GM08714 (cell line): Measurements from ENCODE around the gene KHDRBS2.

Experiments
- H3K4me3 ChIP-seq: fragments of 200-500 bp; sonication (Bioruptor generic); 2 replicates; pipeline ENCODE4 v1.5.1; 2014; ENCODE audit warnings: mild to moderate bottlenecking, low read length, inconsistent platforms
- ZNF274 ChIP-seq: IDR thresholded peaks from 2 replicates; pipeline ENCODE4 v1.6.1; 2012; ENCODE audit warnings: mild to moderate bottlenecking, low read depth, low read length

The KHDRBS2 gene

GRCh38 chr6:62035952-62036351 is 250.1 kb downstream of the KHDRBS2 start:
- no peak overlapping the region for H3K4me3 ChIP-seq
- no peak for TF ChIP-seq ZNF274

DNA sequence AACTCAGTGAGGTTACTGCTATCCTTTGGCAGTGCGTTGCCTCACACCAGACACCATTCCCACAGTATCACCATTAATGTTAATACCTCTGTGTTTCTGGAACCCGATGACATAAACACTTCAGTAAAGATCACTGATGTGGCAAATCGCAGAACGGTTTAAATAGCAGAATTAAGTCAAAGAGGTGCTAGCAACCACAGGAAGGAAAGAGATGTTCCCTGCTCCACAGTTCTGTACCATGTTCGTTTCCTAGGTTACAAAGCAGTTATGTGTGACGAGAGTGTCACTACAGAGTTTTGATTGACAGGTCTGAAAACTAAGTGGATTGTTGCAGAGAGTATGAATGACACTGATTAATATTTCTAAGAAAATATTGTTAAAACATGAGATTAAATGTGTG is 272.3 kb downstream of the KHDRBS2 start:
- no peak overlapping the region for H3K4me3 ChIP-seq
- TF ChIP-seq ZNF274: no peak

- TF ChIP-seq ZNF274: no peak
- no peak overlapping the region for H3K4me3 ChIP-seq
Measured at GRCh38 chr6:62009445-62009844, 276.6 kb downstream of the KHDRBS2 start.

- no peak overlapping the region for H3K4me3 ChIP-seq
- TF ChIP-seq ZNF274: no peak
Measured at GRCh38 chr6:61989616-61990015, 296.4 kb downstream of the KHDRBS2 start.

GRCh38 chr6:61980622-61981021 is 305.4 kb downstream of the KHDRBS2 start:
- TF ChIP-seq ZNF274: no peak
- H3K4me3 ChIP-seq: no peak overlapping the region

GRCh38 chr6:61977947-61978346 is 308.1 kb downstream of the KHDRBS2 start:
- no peak for TF ChIP-seq ZNF274
- no peak overlapping the region for H3K4me3 ChIP-seq

- TF ChIP-seq ZNF274: no peak
- H3K4me3 ChIP-seq: no peak overlapping the region
Measured at GRCh38 chr6:61977099-61977498, 308.9 kb downstream of the KHDRBS2 start.

DNA sequence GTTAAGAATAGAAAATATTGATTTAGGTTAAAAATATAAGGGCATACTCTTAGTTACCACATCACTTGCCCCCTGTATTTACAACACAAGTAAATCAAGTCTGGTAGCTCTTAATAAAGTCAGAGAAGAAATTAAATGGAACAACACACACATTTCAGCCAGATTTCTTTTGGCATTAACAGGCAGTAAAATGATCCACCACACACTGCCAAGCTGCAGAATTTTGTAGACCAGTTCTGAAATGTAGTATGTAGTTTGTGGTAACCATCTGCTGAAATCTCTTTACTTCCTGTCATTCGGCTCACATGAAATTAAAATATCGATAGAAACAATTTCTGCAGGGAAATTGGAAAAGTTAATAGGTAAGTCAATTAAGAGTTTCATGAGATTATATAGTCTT is 326.8 kb downstream of the KHDRBS2 start:
- no peak for TF ChIP-seq ZNF274
- no peak overlapping the region for H3K4me3 ChIP-seq

GRCh38 chr6:61953851-61954250 is 332.2 kb downstream of the KHDRBS2 start:
- H3K4me3 ChIP-seq: no peak overlapping the region
- no peak for TF ChIP-seq ZNF274

GRCh38 chr6:61951586-61951985 is 334.4 kb downstream of the KHDRBS2 start:
- no peak for TF ChIP-seq ZNF274
- no peak overlapping the region for H3K4me3 ChIP-seq

DNA sequence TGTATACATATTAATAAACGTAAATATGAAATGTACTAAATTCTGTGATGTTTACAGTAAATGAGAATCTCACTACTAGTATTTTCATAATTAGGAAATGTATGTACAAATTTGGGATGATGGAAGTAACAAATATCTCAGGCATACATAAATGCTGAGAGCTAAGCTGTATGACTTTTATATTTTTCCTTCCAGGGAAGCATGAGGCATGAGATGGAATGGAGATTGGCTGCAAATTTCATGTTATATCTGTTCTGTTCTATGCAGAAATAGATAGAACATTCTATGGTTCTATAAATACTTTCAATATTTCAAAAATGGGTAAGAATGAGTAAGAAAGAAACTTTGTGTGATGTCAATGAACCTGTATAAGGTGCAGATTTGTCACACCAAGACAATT is 335.2 kb downstream of the KHDRBS2 start:
- H3K4me3 ChIP-seq: no peak overlapping the region
- no peak for TF ChIP-seq ZNF274

- no peak overlapping the region for H3K4me3 ChIP-seq
- TF ChIP-seq ZNF274: no peak
Measured at GRCh38 chr6:61949971-61950370, 336.1 kb downstream of the KHDRBS2 start.

DNA sequence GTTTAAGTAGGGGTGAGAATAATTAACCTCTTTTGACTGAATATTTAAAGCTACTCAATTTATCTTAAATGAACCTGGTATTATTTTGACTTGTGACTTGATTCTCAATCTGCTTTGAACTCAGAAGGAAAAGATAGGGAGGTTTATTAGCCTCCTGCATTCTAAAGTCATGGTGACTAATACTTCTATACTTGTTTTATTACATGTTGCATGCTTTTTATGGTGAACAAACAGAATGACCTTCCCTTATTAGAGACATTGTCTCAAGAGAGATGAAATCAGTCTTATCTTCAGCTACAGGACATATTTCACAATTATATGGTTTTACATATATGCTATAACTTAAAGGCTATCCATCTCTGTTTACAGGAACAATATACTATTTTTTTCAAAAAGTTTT is 336.9 kb downstream of the KHDRBS2 start:
- TF ChIP-seq ZNF274: no peak
- H3K4me3 ChIP-seq: no peak overlapping the region

DNA sequence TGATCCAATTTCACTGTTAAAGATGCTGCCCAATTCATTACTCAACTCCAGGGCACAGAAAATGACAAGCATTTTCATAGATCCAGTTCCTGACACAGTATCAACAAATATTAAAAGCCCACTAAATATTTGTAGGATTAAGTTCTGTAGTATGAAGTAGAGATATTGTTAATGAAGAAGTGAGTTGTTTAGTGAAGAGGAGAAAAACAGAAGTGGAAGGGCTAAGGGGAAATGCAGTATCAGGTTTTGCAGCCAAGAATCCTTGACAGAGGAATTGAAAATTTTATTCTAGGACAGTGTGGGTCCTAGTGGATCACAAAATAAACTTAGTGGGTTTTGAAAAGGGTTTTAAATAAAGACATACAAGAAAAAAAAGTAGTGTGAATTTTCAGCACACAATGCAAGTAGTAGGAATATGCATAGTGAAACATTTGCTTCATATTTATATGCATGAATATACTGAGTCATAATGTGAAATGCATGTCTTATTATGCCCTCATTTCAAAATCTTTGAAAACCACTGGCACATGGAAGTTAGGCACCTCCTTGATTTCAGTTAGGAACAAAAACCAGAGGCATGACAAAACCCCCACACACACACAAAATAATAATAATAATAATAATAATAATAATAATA is 338.6 kb downstream of the KHDRBS2 start:
- no peak overlapping the region for H3K4me3 ChIP-seq
- TF ChIP-seq ZNF274: no peak

DNA sequence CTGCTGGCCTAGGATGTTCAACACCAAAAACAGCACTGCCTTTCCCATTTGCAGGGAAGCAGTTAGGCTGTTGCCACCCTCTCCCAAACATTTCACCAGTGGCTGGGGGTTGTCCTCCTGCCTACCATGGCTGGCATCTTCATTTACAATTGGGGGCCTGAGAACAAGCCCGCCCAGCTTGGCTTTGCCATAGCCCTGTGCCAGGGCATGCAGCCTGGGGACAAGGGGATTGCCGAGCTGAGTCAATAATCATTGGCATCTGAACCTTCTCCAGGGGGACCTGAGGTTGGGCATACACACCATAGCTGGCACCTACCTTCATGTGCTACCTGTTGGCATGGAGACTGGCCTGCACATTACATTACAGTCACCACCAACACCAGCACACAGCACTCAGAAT is 345.1 kb downstream of the KHDRBS2 start:
- H3K4me3 ChIP-seq: no peak overlapping the region
- no peak for TF ChIP-seq ZNF274

DNA sequence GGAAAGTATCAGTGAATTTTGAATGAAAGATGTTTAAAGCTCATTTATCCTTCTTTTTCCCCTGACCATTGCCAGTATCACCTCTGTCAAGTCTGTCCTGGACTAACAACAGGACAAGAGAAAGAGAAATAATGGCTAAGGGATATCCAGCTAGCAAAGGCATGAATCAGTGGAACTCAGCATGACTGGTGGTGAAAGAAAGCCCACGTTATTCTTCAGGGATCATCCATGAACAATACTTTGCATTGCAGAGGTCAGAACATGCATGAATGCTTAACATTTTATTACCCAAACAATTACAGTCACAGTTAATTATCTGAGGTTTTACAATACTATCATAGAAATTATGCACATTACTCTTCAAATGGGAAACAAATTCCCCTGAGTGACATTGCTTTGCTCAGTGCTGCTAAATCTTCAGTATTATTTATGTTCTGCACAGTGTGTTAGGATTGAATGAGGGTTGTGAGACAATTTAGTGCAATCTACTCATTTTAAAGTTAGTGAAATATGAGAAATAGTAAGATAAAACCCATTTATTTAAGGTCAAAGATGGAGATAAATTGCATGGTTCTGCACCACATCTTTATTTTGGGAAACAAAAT is 350.7 kb downstream of the KHDRBS2 start:
- H3K4me3 ChIP-seq: no peak overlapping the region
- no peak for TF ChIP-seq ZNF274
